Stimulated activated CD4-positive, alpha-beta T cell treated with anti-CD3 and anti-CD28 coated beads, Interleukin-1b, Interleukin-23, amount 100 ng/mL, for 1 hour (primary cell): ENCODE results near the gene HAND1.
"Not testable (repeated sequence)": the region's sequence is repeated elsewhere in the genome, so short reads cannot be mapped to it uniquely, and the experiment has no call there.

Experiments
- DNase-seq, 2 donors: peaks; one replicate each; pipeline ENCODE4 v3.0.0-alpha.2; 2020; ENCODE audit warnings: low read depth in 2 of 2

Gene HAND1

GRCh38 chr5:154478224-154478565, at the start of gene HAND1:
Gene HAND1, minus strand, starts transcription at chr5:154478227. Its CDS starts 219 bp downstream, at chr5:154478008.
- no peak for DNase-seq

DNA sequence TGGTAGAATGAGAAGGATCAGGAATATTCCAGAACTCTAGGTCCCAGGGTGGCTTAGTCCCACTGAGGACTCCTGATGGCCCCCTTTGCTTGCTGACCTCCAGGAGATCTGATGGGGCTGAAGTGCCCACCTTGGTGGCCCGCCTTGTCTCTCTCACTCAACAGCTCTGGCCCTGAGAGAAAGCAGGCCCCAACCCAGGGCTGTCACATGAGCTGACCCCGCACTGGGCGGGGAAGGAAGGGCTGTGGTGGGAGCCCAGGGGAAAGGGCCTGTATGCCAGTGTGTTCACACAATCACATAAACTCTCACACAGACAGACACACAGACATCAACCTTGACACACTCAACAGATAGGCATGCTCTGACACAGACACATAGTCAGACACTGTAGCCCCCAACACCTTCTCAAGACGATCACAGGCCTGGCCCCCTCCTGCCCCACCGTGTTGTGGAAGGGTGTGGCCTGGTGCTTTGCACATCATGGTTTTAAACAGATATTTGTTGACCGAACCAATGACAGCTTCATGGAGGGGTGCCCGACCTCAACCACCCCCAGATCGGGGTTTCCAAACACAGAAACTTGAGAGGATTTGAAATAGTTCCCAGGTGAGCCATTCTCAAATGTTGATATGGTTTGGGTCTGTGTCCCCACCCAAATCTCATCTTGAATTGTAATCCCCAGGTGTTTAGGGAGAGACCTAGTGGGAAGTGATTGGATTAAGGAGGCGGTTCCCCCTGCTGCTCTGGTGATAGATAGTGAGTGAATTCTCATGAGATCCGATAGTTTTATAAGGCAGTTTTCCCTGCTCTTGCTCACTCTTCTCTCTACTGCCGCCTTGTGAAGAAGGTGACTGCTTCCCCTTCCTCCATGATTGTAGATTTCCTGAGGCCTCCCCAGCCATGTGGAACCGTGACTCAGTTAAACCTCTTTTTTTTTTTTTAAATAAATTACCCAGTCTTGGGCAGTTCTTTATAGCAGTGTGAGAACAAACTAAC, 48.5 kb upstream of the HAND1 start:
- no peak for DNase-seq

DNA sequence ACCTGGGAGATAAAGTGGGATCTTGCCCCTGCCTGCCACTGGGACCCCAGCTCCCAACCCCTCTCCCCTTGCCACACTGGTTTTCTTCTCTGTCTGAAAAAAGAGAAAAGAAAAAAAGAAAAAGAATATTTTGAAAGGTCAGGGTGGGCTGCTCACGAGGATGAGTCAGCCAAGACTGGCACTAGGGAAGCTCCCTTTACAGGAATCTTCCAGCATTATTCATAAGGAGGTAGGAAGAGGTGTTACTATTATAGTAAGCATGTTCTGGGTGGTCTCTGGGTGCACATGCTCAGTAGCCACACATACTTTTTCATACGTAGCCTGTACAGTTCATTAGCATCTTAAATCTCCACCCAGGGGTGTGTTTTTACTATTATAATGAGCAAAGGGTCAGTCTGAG, 46.8 kb upstream of the HAND1 start:
- no peak for DNase-seq

DNA sequence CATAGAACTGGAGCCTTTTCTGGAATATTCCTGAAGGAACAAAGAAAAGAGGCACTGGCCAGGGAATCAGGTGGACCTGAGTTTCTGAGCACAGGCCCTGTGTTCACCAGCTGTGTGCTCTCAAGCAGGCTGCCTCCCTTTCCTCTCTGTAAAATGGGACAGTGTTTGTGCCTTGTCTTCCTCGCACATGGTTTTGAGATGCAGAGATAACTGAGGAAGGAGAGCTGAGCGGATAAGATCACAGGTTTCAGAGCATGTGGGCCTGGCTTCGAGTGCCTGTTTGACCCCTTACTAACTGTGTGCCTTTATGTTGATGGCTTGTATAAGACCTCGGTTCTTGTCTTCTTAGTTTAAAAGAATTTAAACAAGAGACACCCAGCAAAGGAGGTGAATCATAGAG, 46.2 kb upstream of the HAND1 start:
- DNase-seq: no peak

DNA sequence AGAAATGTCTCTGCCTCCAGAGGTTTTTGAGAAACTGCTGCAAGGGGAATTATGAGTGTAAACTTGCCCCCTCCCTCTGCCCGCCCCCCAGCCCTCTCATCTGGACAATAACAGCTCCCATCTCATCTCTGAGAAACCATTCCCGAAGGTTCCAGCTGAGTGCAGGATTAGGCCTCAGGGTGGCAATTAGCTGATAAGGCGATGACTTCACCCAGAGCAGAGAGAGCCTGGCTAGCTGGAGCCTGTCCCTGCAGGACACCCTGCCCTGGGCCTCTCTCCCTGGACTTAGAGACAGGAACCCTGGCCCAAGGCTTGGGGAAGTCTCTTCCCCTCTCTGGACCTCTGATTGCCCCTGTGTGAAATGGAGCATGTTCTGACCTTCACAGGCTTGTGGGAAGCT, 45.7 kb upstream of the HAND1 start:
- no peak for DNase-seq

- DNase-seq: no peak
Measured at GRCh38 chr5:154523104-154523503, 45.1 kb upstream of the HAND1 start.

- DNase-seq: no peak
Measured at GRCh38 chr5:154522284-154522683, 44.3 kb upstream of the HAND1 start.

GRCh38 chr5:154521756-154522155, 43.7 kb upstream of the HAND1 start:
- DNase-seq: no peak

GRCh38 chr5:154520861-154521453, 42.9 kb upstream of the HAND1 start:
- DNase-seq: no peak

DNA sequence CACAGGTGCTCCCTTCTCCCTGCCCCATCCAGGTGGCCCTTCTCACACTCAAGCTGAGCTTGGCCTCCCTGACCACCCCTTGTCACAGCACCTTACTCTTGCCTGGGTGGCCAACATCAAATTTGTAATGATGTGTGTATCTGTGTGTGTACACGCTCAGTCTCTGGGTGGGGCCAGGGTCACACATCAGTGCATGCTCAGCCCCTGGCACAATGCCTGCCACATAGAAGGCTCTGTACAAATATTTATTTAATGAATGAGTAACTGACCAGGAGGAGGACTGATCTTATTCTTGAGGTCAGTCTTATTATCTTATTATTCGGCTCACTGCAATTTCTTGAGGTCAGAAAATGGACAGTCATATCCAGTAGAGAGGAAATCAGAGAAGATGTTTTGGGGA, 41.3 kb upstream of the HAND1 start:
- DNase-seq: no peak

- DNase-seq: no peak
Measured at GRCh38 chr5:154518438-154518867, 40.4 kb upstream of the HAND1 start.

DNA sequence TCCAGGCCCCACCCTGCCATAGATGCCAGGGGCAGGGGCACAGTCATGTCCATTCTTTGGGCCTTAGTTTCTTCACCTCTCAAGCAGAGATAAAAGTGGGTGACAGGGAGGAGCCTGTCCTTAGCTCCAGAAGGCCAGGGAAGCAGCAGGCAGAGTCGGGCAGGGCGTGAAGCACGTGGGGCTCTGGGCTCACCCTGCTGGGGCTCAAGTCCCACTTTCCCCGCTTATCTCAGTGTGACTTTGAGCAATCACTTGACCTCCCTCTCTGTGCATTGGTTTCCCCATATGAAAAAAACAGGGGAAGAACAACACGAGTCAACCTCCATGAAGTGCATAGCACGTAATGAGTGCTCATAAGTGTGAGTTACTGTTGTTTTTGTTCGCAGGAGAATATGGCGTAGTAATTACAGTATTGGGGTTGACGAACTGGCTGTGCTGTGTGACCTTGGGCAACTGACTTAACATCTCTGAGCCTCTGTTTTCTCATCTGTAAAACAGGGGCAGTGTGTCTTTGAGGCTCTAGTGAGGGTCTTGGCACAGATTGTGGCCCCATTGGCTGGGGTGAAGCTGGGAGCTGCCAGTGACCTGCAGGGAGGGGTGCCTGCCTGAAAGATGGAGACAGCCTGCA, 39.9 kb upstream of the HAND1 start:
- no peak for DNase-seq

GRCh38 chr5:154517181-154517580, 39.2 kb upstream of the HAND1 start:
- no peak for DNase-seq

- DNase-seq: no peak
Measured at GRCh38 chr5:154516475-154516874, 38.4 kb upstream of the HAND1 start.

DNA sequence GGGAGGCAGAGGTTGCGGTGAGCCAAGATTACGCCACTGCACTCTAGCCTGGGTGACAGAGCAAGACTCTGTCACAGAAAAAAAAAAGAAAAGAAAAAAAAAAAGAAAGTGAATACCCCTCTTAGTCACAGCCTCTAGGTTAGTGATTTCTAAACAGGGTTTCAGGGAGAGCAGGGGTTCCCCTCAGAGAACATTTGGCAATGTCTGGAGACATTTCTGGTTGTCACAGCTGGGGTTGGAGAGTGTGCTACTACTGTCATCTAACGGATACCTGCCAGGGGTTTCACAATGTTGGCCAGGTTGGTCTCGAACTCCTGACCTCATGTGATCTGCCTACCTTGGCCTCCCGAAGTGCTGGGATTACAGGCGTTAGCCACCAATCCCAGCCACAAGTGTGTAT, 37.5 kb upstream of the HAND1 start:
- DNase-seq: not testable (repeated sequence)

GRCh38 chr5:154514331-154514730, 36.3 kb upstream of the HAND1 start:
- no peak for DNase-seq

DNA sequence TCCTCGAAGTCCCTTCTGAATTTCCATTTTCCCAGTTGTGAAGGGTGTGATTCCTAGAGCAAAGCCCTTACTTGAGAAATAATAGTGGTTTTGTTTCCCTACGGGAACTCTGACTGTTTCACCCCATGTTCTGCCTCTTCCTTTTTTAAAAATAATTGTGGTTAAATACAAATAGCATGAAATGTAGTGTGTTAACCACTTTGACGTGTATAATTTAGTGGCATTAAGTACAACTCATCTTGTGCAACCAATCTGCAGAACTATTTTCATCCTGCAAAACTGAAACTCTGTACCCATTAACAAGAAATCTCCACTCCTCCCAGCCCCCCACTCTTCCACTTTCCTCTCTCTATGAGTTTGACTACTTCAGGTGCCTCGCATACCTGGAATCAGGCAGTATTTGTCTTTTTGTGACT, 35.6 kb upstream of the HAND1 start:
- DNase-seq: no peak

GRCh38 chr5:154511984-154512383, 34.0 kb upstream of the HAND1 start:
- no peak for DNase-seq

DNA sequence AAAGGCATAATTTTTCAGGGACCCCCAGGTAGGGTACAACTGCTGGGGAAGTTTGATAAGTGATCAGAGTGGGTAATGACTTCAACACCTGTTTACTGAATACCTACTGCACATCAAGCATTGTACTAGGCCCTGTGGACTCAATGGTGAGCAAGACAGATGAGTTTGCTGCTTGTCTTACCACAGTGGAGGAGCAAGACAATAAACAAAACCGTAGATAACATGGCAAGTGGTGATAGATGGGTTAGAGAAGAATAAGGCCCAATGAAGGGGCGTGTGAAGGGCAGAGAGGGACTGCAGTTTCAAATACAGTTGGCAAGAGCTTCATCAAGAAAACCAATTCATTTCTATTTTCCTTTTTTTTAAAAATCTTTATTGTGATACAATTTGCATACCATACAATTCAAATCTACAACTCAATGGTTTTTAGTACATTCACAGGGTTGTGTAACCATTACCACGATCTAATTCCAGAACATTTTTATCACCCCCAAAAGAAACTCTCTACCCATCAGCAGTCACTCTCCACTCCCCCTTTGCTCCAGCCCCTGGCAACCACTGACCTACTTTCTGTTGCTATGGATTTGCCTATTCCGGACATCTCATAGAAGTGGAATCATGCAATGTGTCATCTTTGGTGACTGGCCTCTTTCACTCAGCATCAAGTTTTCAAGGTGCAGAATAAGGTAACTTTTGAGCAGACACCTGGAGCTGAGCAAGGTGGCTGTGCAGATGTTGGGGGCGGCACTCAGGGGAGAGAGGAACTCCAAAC, 31.9 kb upstream of the HAND1 start:
- DNase-seq: no peak

DNA sequence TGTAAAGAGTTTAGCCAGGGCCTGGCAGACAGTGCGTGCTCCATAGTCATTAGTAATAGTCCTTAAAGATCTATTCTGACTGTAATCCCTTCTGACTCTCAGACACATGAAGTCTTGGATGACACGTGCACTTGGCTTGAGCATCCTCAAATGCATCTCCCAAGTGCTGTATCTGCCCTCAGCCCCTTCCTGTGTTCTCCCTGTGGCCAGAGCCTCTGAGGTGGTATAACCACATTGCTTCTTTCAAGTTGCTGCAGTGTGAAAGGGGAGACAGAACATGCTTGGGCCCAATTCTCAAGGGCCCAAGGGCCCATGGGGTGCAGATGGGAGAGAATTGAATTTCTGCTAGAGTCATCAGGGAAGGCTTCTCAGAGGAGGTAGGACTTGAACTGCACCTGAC, 30.1 kb upstream of the HAND1 start:
- no peak for DNase-seq

DNA sequence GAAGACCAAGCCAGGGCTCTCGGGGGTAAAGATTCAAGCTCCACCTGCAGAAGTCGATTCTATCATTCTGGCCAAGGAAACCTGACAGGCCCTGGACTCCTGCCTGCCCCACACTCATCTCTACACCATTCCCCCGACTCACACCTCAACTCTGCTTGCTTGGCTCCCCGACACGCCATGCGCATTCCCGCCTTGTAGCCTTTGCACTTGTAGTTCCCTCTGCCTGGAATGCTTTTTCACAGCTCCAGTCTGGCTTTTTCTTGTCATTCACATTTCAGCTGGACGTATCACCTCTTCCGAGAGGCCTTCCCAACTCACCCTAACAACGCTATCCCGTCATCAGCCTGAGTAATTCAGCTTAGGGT, 28.7 kb upstream of the HAND1 start:
- no peak for DNase-seq
